Mucosa of rectum (tissue), 2 donors: ENCODE results near the gene IL1RL1.

Experiments used
- H3K27ac ChIP-seq, 2 donors: one replicate each; pipeline ENCODE4 v1.7.0; 2013; ENCODE audit warnings: inconsistent platforms in 2 of 2, low read depth in 2 of 2, low read length in 2 of 2
- H3K27me3 ChIP-seq, 2 donors: one replicate each; pipeline ENCODE4 v1.7.0; 2013; ENCODE audit warnings: low read length in 2 of 2; ENCODE audit not compliant: control insufficient read depth in 2 of 2, insufficient read depth in 2 of 2
- H3K36me3 ChIP-seq, 2 donors: one replicate each; pipeline ENCODE4 v1.7.0; 2013; ENCODE audit warnings: low read length in 2 of 2; ENCODE audit not compliant: control insufficient read depth in 2 of 2, insufficient read depth in 2 of 2
- H3K4me1 ChIP-seq, 2 donors: one replicate each; pipeline ENCODE4 v1.7.0; 2013; ENCODE audit warnings: low read length in 2 of 2, mild to moderate bottlenecking in 1 of 2; ENCODE audit not compliant: control insufficient read depth in 2 of 2, insufficient read depth in 2 of 2
- H3K4me3 ChIP-seq, 2 donors: one replicate each; pipeline ENCODE4 v1.7.0; 2013; ENCODE audit warnings: low read length in 2 of 2
- H3K9ac ChIP-seq, 2 donors: one replicate each; pipeline ENCODE4 v1.7.0; 2013; ENCODE audit warnings: low read length in 2 of 2, low read depth in 1 of 2, mild to moderate bottlenecking in 1 of 2
- H3K9me3 ChIP-seq, 2 donors: one replicate each; pipeline ENCODE4 v1.7.0; 2013; ENCODE audit warnings: low read length in 2 of 2; ENCODE audit not compliant: control insufficient read depth in 2 of 2
- donor health status: healthy.
- donor health status: Normal muscosa, but diverticular disease.

The IL1RL1 gene

DNA sequence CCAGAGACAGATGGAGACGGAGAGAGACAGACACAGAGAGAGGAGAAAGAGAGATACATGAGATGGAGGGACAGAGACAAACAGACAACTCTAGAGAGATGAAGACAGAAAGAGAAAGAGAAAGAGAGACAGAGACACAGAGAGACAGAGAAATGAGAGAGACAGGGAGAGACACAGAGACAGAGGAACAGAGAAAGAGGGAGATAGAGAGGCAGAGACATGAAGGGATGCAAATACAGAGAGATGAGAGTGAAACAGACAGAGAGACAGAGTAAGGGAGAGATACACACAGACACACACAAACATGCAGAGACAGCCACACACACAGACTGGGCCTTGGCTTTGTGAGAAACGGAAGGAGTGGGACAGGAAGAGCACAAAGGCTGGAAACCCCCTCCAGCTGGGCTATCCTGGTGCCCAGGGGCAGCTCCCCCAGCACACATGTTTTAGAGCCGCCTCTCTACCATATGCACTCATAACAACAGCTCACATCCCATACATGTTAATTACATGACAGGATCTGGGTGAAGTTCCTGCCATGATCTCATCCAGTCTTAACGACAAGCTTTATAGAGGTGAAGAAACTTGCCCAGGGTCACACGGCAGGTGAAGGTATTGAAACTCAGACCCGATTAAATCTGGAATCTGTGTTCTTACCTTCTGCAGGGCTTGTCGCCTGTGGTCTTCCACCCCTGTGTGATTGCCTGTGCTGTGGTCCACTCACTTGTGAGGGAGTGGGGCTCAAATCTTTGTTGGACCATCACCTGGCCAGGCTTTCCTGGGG lies 76.6 kb downstream of the IL1RL1 start:
- H3K4me3 ChIP-seq, result no peak overlapping the region
- peaks cover 0 to 3% of the 10 kb centered on the region in 2 donors for H3K9me3 ChIP-seq
- H3K27me3 ChIP-seq, result no peaks in the 10 kb centered on the region
- H3K4me1 ChIP-seq, result no peaks in the 10 kb centered on the region
- H3K9ac ChIP-seq, result no peak overlapping the region
- H3K36me3 ChIP-seq, result no peaks in the 10 kb centered on the region
- H3K27ac ChIP-seq, result no peak overlapping the region

DNA sequence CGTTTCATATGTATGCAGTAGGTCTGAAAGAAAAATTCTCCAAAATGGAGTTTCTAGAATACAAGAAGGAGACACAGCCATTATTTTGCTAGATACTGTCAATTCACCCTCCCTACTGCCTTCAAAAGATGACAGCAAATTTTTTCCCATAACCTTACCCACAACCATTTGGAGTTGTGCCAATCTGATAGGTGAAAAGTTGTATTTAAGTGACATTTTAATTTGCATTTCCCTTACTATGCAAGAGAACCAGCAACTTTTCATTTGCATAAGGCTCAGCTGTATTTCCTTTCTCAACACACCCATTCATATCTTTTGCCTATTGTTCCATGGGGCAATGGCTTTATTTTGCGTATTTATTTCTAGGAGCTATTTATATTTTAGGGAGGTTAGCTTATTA lies 80.2 kb downstream of the IL1RL1 start:
- H3K4me1 ChIP-seq, result no peaks in the 10 kb centered on the region
- no peak overlapping the region for H3K9ac ChIP-seq
- H3K27me3 ChIP-seq, result no peaks in the 10 kb centered on the region
- H3K4me3 ChIP-seq, result no peak overlapping the region
- H3K36me3 ChIP-seq, result no peaks in the 10 kb centered on the region
- no peaks in the 10 kb centered on the region for H3K9me3 ChIP-seq
- no peak overlapping the region for H3K27ac ChIP-seq

DNA sequence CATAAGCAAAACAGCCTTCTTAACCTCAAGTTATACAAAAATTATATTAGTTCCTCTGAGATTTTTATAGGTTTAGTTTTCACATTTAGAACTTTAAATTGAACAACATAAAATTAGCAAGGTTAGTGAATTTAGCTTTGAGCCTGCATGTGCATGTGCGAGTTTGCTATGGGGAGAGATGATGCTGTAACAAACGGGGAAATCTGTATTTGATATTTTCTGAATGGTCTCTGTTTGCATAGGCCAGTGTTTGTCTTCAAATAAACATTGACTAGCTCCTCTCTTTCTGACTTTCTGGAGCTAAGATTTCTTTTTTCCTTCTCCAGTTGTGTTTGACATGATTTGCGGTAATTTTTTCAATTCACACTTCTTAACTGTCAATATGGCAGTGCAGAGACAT lies 80.7 kb downstream of the IL1RL1 start:
- H3K4me1 ChIP-seq, result no peaks in the 10 kb centered on the region
- no peaks in the 10 kb centered on the region for H3K9me3 ChIP-seq
- no peak overlapping the region for H3K27ac ChIP-seq
- no peak overlapping the region for H3K4me3 ChIP-seq
- no peaks in the 10 kb centered on the region for H3K36me3 ChIP-seq
- no peak overlapping the region for H3K9ac ChIP-seq
- H3K27me3 ChIP-seq, result no peaks in the 10 kb centered on the region

DNA sequence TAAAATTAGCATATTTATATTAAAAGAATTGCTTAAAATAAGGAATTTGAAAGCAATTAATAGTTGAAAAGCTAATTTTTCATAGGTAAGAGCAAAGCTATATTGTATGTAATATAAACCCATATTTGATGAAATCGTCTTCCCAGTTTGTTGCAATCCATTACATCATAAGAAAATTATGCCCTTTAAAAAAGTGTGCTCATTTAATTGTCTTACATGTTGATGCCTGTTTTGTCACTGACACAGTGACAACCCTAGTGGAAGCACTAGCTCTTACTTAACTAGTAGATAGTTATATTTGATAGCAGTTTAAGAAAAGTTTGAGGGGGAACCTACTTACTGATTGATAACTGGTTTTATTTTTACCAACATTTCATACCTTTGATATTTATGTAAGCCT lies 81.6 kb downstream of the IL1RL1 start:
- no peaks in the 10 kb centered on the region for H3K4me1 ChIP-seq
- no peaks in the 10 kb centered on the region for H3K36me3 ChIP-seq
- no peak overlapping the region for H3K9ac ChIP-seq
- no peaks in the 10 kb centered on the region for H3K27me3 ChIP-seq
- no peak overlapping the region for H3K4me3 ChIP-seq
- no peak overlapping the region for H3K27ac ChIP-seq
- H3K9me3 ChIP-seq, result no peaks in the 10 kb centered on the region

DNA sequence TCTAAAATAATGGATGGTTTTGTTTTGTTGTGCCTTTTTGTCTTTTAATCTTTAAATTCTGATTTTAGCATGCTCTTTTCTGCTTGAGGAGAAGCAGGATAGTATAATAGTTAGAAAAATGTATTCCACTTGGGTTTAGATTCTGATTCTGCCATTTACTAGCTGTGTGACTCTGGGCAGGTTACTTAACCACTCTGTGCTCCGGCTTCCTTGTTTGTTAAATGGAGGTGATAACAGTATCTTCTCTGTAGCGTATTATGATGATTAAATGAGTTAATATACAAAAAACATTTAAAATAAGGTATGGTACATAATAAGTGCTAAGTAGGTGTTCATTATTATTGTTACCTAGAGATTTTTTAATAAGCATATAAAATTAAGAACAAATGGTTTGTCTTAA lies 84.6 kb downstream of the IL1RL1 start:
- Histone ChIP-seq H3K9ac (no peak overlapping the region), H3K36me3 (no peaks in the 10 kb centered on the region), H3K27ac (no peak overlapping the region), H3K9me3 (no peaks in the 10 kb centered on the region), H3K27me3 (no peaks in the 10 kb centered on the region), H3K4me1 (no peaks in the 10 kb centered on the region), H3K4me3 (no peak overlapping the region)

DNA sequence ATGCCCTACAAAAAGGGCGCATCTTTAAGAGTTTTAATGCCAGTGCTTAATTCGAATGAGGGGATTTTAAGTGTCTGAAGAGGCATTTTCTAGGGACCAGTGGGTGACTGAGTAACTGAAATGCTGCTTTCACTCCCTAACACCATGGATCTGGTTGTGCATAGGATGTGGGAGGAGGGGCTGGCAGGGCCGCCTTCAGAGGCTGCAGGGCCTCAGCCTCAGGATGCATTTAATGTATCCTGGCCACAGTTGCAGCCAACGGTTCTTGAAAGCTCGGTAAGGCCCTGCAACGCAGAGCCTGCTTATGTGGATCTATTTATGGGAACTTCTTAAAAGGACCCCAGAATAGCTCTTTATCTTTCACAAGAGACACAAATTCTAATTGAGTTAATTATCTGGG lies 85.8 kb downstream of the IL1RL1 start:
- Histone ChIP-seq H3K4me1 (no peaks in the 10 kb centered on the region), H3K9ac (no peak overlapping the region), H3K4me3 (no peak overlapping the region), H3K9me3 (no peaks in the 10 kb centered on the region), H3K27ac (no peak overlapping the region), H3K36me3 (no peaks in the 10 kb centered on the region), H3K27me3 (no peaks in the 10 kb centered on the region)

DNA sequence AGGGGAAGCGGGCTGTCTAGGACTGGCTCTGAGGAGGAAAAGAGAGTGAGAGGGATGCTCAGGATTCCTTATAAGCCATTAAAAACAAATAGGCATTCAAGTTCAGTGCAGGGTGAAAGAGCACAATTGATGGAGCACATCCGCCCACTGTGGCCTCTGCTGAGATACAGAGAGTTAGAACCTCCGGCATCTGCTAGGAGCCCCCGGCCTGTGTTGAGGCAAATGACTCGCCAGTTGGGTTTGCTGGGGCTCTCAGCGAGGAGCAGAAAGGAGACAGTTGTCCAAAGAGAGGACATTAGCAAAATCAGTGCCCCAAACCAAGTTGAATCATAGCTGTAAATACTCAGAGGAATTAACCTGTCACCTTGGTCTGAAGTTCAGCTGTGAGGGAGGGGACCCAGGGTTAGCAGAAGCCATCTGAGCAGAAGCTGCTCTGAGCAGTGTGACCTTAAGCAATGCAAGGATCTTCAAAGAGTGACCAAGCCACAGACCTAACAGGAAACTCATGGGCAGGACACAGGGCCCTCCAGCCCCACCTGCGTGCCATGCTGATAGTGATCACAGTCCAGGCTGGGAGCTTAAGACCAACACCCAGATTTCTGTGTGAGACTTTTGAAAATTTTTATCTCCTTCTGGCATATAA lies 88.3 kb downstream of the IL1RL1 start:
- no peak overlapping the region for H3K4me3 ChIP-seq
- H3K4me1 ChIP-seq, result no peaks in the 10 kb centered on the region
- no peak overlapping the region for H3K9ac ChIP-seq
- no peaks in the 10 kb centered on the region for H3K9me3 ChIP-seq
- no peaks in the 10 kb centered on the region for H3K27me3 ChIP-seq
- no peak overlapping the region for H3K27ac ChIP-seq
- H3K36me3 ChIP-seq, result no peaks in the 10 kb centered on the region

DNA sequence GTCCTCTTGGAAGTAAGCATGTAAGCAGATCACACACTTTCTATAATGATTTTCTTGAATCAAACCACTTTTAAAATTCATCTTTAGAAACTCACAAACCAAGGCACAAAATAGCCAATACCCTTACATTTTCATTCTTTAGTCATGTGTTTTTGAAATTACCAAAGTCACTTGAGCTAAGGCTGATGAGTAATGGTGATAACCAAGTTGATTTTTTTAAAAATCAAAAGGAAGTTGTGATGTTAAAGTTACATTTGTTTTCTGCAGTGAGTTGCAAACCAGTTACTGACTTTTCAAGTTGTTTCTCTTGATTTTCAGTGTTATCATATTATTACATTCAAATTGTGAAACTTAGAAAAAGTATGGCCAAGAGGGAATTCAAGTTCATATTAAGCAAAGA lies 90.1 kb downstream of the IL1RL1 start:
- Histone ChIP-seq H3K9me3 (no peaks in the 10 kb centered on the region), H3K27me3 (no peaks in the 10 kb centered on the region), H3K4me3 (no peak overlapping the region), H3K4me1 (no peaks in the 10 kb centered on the region), H3K36me3 (no peaks in the 10 kb centered on the region), H3K27ac (no peak overlapping the region), H3K9ac (no peak overlapping the region)
